Anterior cingulate cortex (tissue), 58 donors: Measurements from ENCODE around the gene ARHGAP24.
"Not testable (repeated sequence)": the region's sequence is repeated elsewhere in the genome, so short reads cannot be mapped to it uniquely, and the experiment has no call there.

ENCODE experiments used
- DNase-seq, 58 donors: peaks; one replicate each; lab custom pipeline; 2025; lab: John Stamatoyannopoulos, UW

The ARHGAP24 gene

GRCh38 chr4:85883180-85883579, 408.2 kb downstream of the ARHGAP24 start:
- no peak for DNase-seq

GRCh38 chr4:85884251-85884650, 409.3 kb downstream of the ARHGAP24 start:
- no peak for DNase-seq

DNA sequence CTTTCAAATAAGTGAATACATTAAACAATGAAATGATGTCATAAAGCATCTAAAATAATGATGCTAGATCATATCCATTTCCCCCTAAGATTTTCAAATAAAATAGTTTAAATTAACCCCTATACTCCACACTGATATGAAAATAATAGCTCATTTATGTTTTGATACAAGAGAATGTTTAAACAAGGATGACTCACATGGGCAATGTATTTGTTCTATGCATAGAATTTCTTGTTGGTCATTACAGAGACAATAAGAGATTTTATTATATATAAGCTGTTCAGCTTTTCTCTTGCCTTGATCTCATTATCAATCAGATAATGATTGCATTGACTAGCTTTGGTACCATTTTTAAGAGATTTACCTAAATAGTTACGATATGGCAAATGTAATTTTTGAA, 411.7 kb downstream of the ARHGAP24 start:
- DNase-seq = no peak

- DNase-seq = no peak
Observed at GRCh38 chr4:85889314-85889713, 414.4 kb downstream of the ARHGAP24 start.

- DNase-seq = no peak
Observed at GRCh38 chr4:85895755-85896154, 420.8 kb downstream of the ARHGAP24 start.

- no peak for DNase-seq
Observed at GRCh38 chr4:85898231-85898630, 423.3 kb downstream of the ARHGAP24 start.

DNA sequence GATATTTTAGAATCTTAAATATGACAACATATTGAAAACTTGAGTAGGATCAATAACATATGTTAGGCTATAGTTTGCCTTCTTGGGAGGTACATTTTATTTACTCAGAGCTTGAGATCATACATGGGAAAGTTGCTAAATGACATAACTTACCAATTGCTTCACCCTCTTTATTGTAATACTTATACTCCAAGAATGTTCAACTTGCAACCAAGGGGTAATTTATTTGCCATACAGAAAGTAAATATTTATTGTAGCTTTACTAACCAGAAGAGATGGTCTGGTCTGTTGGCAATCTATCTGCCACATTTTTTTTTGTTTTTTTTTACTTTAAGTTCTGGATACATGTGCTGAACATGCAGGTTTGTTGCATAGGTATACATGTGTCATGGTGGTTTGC, 426.6 kb downstream of the ARHGAP24 start:
- no peak for DNase-seq

- DNase-seq = not testable (repeated sequence)
Observed at GRCh38 chr4:85902647-85903046, 427.7 kb downstream of the ARHGAP24 start.

DNA sequence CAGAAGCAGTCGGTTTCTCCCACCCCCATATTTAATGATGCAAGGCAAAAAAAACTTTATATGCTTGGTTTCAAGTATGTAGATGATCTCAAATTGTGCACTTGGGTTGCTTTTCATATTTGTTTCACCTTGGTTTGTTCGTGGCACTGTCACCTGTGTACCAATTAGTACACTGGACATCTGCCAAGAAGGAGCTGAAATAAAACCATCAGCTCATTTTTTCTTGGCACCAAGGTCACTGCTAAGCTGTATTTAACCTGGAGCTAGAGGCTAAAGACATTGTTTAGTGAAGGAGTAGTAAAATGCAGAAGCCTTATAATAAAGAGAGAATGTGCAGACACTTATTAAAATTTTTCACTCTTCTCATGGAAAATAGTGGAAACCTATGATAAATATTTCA, 430.8 kb downstream of the ARHGAP24 start:
- DNase-seq = no peak

DNA sequence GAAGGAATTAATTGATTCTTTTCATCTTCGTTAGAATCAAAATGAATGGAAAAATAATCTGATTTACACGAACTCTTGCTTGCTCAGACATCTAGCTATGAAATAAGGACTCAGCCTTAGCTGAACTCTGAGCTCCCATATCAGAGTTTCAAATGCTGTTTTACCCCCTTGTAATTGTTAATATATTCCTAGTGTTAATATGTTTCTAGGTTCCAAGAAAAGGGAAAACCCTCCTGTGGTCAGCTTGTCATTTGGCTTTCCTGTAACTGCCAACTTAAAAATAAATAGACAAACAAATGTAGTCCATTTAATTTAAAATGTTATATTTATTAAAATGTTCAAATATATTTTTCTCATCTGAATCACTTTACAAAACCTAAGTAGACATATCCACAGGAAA, 432.1 kb downstream of the ARHGAP24 start:
- DNase-seq = no peak

GRCh38 chr4:85909851-85910250, 434.9 kb downstream of the ARHGAP24 start:
- DNase-seq = peak in 8 of 58 donors; percentile 5 to 30 (median 10)

DNA sequence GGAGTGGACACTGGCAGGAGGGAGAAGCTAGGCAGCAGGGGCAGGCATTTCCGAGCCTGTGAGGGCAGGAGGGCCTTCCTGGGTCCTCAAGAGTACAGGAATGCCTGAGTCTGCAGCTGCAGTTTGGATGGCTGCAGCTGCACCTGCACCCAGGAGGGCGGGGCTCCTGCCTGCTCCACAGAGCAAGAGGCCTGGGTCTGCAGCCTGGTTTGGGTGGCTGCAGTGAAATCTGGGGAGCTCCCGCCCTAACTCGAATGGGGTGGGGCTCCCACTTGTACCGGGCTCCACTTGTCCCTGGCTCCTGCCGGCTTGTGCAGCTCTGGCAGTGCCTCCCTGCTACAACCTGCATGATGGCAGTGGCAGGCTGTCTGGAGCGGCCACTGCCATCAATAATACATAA, 436.0 kb downstream of the ARHGAP24 start:
- DNase-seq = no peak

DNA sequence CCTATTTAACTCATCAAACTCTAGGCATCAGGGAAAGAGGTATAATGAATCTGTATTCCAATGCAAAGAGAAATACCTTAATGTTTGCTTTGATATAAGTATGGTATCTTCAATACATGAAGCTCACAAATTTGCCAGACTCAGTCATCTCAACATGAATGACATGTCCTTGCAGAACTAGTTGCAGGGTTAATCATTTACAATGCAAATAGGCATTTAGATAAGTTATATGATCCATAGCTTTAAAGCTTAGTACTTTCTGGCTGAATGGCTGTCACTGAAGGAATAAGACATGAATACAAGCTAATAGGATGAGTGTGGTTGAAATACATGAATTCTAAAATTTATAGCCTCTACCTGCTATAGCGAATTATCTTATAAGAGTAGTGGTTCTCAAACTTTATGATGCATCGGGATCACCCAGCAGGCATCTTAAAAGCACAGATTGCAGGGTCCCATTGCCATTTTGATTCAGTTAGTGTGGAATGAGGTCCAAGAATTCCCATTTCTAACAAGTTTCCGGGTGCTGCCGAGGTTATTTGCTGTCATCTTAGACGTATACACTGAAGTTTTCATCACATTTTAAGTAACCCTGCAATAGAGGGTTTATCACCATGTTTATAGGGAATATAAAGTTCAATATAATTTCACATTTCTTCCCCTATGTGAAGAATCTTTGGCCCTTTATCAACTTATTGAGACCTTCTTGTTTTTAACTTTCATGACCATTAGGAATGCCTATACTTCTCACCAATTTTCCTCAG, 439.2 kb downstream of the ARHGAP24 start:
- no peak for DNase-seq

DNA sequence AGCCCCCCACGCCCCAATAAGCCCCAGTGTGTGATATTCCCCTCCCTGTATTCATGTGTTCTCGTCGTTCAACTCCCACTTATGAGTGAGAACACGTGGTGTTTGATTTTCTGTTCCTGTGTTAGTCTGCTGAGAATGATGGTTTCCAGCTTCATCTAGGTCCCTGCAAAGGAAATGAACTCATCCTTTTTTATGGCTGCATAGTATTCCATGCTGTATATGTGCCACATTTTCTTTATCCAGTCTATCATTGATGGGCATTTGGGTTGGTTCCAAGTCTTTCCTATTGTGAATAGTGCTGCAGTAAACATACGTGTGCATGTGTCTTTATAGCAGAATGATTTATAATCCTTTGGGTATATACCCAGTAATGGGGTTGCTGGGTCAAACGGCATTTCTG, 440.6 kb downstream of the ARHGAP24 start:
- not testable (repeated sequence) for DNase-seq

GRCh38 chr4:85919200-85919887, 444.4 kb downstream of the ARHGAP24 start:
- no peak for DNase-seq

- DNase-seq = no peak
Observed at GRCh38 chr4:85925071-85925470, 450.1 kb downstream of the ARHGAP24 start.

GRCh38 chr4:85928775-85929591, 454.0 kb downstream of the ARHGAP24 start:
- no peak for DNase-seq

GRCh38 chr4:85929961-85930665, 455.2 kb downstream of the ARHGAP24 start:
- DNase-seq = peak in 1 of 58 donors; percentile 2

- DNase-seq = peak in 3 of 58 donors; percentile 3 to 21 (median 4)
Observed at GRCh38 chr4:85932500-85933290, 457.7 kb downstream of the ARHGAP24 start.

DNA sequence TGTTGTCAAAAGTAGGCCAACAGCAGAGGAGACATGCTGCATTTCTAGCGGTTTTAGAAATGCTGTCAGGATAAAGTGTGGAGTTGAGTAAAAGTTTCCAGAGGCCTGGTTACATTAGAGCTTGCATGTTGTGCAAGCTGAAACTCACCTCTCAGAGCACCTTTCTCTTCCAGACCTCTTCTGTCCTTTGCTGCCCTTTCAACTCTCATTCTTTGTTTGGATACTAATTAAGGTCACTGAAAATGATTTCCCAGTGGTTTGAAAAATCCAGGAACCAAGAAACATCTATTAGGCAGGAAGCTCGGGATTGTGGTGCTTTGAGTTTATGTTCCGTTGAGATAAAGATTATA, 458.3 kb downstream of the ARHGAP24 start:
- DNase-seq = no peak
